ENCODE results near the gene C1orf198.

The C1orf198 gene

GRCh38 chr1:230807029-230807428, 61.3 kb downstream of the C1orf198 start:
- no peak for DNase-seq

- DNase-seq, result no peak
These were observed 61.8 kb downstream of the C1orf198 start for GRCh38 chr1:230806552-230806951.

DNA sequence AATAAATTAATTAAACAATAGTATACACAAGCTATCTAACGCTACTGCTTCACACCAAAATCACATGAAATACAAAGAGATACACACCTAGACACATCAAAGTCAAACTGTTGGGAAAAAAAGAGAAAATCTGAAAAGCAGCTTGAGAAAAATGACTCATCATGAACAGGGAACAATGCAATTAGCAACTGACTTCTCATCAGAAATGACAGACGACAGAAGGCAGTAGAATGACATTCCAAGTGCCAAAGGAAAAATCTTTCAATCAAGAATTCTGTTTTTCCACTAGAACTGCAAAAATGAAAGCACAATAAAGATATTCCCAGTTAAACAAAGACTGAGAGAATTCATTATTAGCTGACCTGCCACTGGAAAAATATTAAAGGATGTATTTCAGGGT, 63.9 kb downstream of the C1orf198 start:
- no peak for DNase-seq

GRCh38 chr1:230800891-230801840, 67.2 kb downstream of the C1orf198 start:
- no peak for DNase-seq

DNA sequence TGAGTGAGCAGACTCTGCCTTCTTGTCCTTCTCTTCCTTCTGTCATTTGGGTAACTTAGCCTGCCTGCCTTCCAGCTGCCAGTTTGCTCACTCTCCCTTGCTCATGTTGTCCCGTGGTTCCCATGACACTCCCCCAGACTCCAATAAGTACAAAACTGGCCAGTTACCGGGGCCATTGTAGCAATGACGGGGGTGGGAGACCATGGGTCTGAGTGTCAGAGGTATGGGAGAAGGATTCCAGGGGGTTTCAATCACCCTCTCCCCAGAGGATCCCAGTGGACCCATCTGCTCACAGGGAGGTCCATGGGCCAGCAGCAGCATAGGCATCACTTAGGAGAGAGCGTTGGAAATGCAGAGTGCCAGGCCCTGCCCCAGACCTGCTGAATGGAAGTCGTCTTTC, 69.8 kb downstream of the C1orf198 start:
- DNase-seq, result no peak

- DNase-seq, result peak; percentile 59
These were observed 70.4 kb downstream of the C1orf198 start for GRCh38 chr1:230797942-230798365.

GRCh38 chr1:230797376-230797920, 70.9 kb downstream of the C1orf198 start:
- DNase-seq, result no peak

DNA sequence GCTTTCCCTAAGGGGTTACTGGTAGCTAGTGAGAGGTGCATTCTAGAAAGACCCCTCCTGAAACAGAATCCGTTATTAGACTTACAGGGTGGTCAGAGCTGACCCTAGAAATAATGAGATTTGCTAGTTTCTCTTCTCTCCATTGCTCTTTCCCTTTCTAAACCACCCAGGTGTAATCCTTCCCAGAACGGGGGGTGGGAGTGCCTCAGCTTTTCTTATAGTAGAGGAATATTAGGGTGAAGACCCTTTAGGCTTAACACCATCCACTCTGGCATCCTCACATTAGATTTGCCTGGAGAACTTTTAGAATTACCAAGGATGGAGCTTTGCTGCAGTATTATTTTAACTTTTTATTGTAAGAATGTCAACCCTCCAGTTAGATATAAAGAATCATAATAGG, 71.7 kb downstream of the C1orf198 start:
- DNase-seq, result no peak

DNA sequence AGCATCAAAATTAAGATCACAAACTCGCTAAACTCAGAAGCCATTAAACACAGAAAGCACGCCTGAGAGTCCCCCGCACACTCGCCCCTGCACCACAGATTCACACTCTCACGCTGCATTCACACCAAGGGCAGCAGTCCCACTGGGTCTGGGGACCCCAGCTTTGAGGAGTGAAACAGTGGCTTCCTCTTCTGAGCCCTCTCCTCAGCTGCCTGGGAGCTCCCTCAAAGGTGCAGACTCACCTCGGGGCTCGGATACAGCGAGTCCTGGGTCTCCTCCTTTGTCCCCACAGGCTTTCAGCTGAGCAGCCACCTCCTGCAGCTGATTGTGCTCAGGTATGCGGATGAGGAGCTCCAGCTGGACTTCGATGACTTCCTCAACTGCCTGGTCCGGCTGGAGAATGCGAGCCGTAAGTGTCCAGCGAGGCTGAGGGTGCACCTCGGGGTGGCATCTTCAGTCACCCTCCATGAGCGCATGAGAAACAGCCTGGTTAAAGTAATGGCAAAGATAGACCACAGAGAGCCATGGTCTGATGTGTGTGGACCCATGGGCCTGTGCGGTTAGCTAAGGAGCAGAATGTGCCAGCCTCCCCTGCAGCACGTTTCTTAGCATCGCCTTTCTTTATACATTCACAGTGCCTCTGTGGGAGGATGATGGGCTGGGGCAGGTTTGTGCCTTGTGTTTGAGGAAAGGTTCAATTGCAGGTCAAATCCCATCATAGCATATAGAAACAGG, 73.3 kb downstream of the C1orf198 start:
- no peak for DNase-seq

DNA sequence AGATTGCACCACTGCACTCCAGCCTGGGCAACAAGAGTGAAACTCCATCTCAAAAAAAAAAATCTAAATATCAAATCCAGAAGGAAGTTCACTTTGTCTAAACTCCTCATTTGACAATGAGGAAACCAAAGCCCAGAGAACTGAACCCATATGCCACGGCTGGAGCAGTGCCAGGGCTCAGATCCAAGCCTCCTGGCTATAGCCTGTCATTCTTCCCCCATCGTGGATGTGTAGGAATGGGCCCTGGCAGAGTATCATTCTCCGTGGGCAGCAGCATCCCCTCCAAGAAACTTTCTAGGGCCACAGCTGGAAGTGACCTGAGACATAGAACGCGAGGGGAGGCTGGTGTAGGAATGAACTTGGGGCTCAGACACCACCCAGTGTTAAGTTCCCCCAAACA, 73.9 kb downstream of the C1orf198 start:
- no peak for DNase-seq

- DNase-seq, result no peak
These were observed 74.9 kb downstream of the C1orf198 start for GRCh38 chr1:230793463-230793745.

GRCh38 chr1:230792691-230793462, 75.4 kb downstream of the C1orf198 start:
- DNase-seq, result no peak

DNA sequence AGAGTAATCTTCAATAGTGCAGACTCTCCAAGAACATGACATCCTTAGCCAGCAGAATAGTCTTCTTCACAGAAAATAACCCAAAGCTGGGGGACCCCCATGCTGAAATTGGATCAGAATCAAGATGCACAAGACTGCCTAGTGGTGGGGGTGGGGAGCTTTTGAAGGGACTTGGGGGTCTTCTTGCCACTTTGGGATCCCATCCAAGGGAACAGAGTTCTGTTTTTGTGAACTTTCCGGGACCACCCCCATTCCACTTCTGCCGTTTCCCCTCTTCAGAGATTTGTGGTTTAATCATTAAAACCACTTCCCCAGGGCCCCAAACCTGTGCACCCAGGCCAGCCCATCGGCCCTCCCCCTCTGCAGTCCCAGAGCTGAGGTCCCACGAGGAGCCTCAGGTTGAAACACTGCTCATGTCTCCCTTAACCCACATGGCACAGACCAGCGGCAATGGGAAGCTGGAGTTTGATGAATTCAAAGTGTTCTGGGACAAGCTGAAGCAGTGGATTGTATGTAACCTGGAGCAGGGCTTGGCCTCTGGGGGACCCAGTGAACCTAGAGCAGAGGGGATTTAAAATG, 76.2 kb downstream of the C1orf198 start:
- DNase-seq, result no peak

DNA sequence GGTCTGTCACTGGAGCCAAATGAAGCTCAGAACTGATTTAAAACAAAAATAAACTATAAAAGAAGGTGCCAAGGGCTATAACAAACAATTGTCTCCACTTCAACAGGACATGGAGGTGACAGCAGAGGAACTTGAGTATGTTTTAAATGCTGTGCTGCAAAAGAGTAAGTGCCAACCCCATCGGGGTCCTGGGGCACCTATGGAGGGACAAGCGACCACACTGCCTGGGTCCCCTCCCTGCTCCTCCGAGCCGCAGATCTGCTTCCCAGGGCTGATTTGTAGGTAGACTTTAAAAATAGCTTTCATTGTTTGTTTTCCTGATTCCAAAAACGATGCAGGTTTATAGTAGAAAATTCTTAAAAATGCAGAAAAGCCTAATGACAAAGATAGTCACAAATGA, 78.3 kb downstream of the C1orf198 start:
- no peak for DNase-seq

DNA sequence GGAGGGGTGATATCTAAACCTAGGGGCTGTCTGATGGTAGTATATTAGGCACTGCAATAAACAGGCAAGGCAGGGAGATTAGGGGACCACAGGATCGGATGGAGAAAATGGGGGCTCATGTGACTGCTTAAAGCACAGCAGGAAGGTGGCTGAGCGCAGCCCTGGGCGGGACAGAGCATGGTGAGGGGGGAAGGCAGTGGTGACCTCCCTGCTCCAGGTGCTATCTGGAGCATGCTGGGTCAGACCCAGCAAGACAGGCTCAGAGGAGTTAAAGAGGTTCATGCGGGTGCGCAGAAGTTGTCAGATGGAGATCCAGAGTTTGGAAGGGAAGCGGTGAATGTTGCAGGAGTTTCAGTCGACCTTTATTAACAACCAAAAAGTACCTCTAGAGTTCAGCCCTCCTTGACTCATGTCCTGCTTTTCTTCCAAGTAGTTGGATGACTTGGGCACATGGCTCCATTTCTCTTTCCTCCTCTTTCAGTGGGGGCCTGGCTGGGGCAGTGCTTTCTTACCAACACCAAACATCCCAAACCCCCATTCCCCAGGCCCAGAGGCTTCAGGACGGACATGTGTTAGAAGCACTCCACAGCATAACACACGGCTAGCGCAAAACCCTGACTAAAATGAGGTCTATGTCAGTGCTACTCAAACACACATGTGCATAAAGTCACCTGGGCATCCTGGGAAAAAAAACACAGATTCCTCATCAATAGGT, 79.6 kb downstream of the C1orf198 start:
- DNase-seq, result no peak

GRCh38 chr1:230787471-230787870, 80.8 kb downstream of the C1orf198 start:
- no peak for DNase-seq

Measured in 8988T (cell line).